HG02571 (cell line): ENCODE measurements around the gene SEMA3A.
"Not testable (repeated sequence)": the region's sequence is repeated elsewhere in the genome, so short reads cannot be mapped to it uniquely, and the experiment has no call there.

Experiments used
- ATAC-seq: cut with Tn5 transposase; IDR thresholded peaks from one replicate; pipeline ENCODE4 v1.9.1; 2021; ENCODE audit warnings: mild to moderate bottlenecking, moderate library complexity; ENCODE audit not compliant: unreplicated experiment

The SEMA3A gene

DNA sequence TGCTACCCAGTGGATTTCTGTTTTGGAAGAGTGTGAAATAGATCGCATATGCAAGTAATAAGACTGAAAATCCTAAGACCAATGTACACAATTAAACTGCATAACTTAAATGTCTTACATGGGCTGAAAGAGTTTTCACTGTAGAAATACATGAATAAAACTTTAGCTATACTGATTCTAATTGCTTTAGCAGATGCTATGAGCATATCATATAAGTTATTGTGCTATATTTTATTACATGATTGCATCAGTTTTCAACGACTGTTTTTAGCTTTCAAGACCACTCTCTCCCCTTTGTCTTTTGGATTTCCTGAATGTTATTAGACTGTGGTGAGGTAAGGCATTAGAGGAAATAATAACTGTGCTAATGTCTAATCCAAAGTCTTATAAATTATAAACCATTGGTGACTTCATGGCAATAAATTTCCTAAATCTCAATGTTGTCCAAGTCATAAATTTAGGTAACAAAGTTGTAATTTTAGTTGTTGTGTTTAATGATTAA is 124.5 kb downstream of the SEMA3A start:
- no peak for ATAC-seq

DNA sequence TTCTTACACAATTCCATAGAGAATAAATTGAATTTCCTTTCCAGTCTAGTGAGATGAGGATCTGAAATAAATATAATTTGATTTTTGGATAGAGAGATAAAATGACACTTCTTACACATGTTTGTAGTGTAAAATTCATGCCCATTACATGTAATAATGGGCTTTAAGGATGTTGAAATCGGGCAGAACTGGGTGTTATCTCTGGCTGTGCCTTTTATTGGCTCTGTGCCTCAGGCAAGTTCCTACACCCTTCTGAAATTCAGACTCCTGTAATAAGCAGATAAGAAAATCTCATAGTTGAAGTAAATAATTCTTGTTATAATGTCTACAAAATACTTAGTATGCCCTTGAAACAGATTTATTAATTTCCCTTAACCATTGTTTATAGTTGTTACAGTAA is 125.6 kb downstream of the SEMA3A start:
- no peak for ATAC-seq

DNA sequence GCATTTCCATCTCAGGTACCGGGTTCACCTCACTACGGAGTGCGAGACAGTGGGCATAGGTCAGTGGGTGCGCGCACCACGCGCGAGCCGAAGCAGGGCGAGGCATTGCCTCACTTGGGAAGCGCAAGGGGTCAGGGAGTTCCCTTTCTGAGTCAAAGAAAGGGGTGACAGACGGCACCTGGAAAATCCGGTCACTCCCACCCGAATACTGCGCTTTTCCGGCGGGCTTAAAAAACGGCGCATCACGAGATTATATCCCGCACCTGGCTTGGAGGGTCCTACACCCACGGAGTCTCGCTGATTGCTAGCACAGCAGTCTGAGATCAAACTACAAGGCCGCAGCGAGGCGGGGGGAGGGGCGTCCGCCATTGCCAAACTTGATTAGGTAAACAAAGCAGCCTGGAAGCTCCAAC is 132.1 kb downstream of the SEMA3A start:
- not testable (repeated sequence) for ATAC-seq

DNA sequence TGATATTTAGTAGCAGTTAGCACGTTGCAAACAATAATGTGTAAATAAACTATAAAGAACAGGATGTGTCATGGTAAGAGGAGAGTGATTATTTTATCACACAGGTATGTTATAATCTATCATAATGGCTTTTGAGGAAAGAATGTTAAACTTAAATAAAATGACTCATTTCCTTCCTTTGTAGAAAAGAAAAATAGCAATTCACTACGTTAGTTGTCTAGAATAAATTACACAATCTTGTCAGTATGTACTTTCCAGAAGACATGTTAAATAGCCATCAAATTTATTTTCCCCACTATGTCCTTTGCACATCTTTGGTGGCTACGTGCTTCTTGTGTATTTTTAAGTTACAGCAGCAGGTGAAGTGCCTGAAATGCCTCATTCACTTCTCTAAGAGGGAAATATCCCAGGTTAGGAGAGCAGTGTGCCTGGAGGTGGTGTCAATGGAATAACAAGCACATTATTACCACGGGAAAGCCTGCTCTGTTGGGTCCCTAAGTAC is 133.8 kb downstream of the SEMA3A start:
- no peak for ATAC-seq

DNA sequence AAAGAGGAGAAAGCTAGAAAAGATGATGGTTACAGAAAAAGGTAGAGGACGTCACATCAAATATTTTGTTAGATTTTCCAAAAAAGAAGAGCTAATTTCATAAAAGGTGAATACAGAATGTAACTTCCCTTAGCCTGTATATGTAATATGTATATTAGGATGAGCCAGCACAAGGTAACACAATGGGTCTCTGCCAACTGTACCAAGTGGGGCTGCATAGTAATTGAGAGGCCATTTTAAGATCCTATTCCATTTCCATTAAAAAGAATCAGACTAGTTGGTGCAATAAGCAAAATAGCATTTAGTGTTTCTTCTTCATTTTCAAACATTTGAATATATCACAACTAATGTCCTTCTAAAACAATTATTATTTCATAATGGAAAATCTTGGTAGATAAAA is 134.6 kb downstream of the SEMA3A start:
- no peak for ATAC-seq

DNA sequence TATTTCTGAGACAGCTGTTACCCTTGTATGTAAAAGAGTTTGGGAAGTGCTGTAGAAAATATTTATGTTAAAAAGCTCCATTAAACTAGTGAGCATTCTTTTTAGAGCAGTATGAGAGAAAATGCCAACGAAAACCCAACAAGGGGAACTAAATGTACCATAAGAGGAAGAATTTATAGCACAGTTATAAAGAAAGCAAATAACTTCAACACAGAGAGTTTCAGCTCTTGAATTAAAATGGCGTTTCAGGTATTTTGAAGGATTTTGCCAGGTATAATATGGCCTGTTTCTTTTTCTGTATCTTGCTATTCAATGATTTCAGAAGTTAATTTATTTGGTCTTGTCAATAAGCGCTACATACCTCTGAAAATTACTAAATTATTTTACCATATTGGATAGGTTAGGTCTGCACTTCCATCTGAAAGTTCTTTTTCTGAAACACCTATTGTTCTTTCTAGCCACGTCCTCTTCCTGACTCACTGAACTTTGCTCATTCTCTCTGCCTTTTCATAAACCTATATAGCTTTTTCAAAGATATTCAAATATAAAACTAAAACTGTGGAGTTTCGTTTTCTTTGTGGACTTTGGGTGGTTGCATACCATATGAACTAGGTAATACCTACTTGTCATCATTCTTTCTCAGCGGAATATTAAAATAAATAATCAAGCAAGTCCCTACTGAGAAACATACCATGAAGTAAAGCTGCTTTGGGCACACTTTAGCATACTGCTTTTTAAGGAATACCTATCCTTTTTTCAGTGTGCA is 136.1 kb downstream of the SEMA3A start:
- ATAC-seq: no peak

DNA sequence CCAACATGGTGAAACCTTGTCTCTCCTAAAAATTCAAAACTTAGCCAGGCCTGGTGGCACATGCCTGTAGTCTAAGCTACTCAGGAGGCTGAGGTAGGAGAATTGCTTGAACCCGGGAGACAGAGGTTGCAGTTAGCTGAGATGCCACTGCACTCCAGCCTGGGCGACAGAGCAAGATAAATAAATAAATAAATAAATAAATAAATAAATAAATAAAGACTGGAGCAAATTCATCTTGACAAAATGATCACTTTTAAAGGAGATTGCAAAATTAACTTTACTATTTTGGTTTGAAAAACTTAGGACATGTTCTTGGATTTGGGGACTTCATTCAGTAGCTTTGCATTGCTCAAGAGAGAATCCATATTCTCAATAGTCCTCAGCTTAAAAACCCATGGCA is 137.0 kb downstream of the SEMA3A start:
- ATAC-seq: no peak

DNA sequence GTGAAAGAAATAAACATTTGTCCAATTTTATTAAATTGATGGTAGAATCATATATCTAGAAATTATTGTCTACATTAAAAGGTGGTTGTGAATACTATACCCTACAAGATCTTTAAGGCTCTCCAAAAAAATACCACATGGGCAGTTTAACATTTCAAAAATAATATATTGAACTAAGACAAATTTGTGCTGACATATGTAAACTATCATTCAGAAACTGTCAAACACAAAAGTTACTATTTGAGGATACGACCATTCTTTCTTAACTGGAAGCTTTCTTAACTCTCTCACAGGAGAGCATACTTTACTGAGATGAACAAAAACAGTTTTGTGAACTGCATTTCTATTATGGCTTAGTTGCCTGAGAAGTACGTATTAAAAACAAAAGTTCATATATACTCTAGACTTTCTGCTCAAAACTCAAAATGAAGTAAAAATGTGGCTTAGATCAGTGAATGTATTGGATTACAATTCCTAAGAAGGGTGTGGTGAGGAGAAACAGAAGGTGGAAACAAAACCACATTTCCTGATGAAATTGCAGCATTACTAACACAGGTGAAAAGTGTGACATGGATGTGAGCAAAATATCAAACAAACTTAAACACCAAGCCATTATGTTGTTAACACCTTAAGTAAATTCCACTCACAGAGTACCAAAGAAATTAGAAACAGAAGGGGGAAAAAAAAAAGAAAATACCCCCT is 138.5 kb downstream of the SEMA3A start:
- ATAC-seq: no peak

DNA sequence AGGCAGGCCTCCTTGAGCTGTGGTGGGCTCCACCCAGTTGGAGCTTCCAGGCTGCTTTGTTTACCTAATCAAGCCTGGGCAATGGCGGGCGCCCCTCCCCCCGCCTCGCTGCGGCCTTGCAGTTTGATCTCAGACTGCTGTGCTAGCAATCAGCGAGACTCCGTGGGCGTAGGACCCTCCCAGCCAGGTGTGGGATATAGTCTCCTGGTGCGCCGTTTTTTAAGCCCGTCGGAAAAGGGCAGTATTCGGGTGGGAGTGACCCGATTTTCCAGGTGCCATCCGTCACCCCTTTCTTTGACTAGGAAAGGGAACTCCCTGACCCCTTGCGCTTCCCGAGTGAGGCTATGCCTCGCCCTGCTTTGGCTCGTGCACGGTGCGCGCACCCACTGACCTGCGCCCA is 139.4 kb downstream of the SEMA3A start:
- ATAC-seq: not testable (repeated sequence)

DNA sequence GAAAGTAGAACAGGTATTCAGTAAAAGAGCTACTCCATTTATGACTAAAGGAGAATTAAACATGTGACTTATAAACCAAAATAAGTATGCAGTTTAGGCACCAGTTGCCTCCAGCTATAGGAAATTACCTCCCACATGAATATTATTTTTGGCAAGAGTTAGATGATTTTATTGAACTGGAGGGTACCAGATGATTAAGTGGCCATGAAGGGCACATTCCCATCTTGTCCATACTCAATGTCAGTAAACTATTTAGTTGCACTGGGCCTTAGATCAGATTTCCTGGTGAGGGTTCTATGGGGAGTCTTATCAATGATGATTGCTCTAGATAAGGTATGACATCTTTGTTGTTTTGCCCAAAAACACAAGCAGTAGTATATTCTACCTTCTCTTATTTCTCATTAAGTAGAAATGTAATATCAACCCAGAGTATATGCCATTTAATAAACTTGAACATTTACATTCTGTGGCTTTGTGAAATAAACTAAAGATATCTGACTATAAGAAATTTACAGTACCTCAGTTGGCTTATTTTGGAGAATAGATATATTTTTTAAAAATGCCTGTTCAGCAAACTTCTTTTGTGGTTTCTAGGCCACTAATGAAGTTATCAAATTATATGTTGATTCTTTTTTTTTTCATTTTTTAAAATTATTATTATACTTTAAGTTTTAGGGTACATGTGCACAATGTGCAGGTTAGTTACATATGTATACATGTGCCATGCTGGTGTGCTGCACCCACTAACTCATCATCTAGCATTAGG is 145.3 kb downstream of the SEMA3A start:
- no peak for ATAC-seq

DNA sequence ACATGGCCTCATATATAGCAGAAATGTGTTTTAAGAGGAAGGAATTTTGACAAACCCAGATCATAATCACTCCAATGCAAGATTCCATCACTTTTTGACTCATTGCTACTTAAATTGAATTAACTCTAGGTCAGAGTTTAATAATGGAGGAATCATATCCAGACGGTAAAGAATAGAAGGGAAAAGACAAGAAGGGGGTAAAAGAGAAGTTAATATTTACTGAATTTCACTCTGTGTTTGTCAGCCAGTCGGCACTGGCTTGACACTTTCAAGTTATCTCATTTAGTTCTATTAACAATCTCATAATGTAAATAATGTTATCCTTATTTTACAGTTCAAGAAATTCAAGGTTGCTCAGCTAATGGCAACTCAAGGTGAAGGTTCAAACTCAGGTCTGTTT is 147.5 kb downstream of the SEMA3A start:
- no peak for ATAC-seq

DNA sequence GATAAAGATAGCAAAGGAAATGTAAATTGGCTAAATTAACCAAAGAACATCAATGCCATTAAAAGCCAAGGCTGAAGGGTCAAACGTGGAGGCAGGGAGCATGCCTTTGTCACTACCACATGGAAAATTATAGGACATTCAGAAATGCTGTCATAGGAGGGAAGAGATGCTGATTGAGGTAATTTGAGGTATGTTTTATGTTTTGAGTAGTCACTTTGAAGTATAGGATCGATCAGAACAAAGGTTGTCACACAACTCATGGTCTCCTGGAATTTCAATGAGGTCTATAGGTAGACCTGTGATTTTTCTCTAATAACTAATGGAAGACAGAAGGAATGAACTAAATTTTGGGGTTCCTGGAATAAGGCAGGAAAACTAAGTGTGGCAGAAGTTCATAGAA is 149.8 kb downstream of the SEMA3A start:
- no peak for ATAC-seq

DNA sequence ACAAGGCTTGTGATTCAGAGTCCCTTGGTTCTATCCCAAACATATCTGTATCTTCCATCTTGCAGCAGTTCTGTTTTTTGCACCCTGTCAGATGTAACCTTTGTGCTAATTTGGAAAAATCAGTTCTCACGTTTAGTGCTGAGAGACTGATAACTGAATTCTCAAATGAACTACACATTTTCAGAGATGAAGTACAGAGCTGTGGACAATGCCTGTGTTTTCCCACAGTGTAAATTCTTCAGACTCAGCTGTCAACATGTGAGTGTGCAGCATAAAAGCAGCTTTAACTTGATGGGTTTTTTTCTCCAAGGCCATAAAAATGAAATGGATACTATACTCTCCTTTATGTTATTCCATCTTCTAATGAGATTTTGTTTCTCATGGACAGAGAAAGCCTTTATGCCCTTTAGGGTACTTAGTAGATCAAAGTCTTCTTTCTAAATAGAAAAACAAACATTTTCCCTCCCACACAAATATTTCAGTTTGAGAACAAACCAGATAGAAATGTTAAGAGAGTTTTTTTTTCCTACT is 150.9 kb downstream of the SEMA3A start:
- no peak for ATAC-seq

DNA sequence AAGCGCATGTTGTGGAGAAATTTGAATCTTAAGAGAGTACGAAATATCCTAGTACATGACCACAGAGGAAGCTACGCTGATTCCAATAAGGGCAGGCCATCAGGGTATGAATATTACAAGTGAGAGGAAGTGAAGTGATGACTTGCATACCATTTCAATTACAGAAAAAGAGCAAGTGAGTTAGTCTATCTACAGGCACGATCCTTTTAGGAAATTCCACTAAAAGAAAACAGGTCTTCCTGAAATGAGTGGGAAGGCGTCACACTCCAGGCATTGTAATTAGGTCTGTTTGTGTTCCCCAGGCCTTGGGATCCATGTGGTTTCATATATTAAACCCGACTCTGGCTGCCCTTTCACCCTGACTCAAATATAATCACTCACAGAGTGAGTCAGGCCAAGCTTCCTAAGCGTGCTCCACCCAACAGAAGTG is 152.5 kb downstream of the SEMA3A start:
- no peak for ATAC-seq

DNA sequence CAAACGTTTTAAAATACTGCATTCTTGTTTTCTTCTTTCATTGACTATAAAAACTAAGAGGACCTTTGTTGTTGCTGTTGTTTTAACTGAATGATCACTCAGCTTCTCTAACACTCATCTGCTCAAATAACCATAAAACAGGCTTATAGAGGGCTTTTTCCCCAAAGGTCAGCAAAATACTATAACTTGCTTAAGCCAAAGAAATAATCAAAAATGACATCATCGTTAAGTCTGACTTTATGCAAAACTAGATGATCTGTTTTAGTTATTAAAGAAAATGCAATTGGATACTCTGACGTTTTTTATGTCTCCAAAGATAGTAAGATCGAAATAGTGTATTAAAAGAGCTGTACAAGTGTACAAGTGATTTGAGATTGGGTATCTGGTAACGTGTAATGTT is 152.9 kb downstream of the SEMA3A start:
- ATAC-seq: no peak

DNA sequence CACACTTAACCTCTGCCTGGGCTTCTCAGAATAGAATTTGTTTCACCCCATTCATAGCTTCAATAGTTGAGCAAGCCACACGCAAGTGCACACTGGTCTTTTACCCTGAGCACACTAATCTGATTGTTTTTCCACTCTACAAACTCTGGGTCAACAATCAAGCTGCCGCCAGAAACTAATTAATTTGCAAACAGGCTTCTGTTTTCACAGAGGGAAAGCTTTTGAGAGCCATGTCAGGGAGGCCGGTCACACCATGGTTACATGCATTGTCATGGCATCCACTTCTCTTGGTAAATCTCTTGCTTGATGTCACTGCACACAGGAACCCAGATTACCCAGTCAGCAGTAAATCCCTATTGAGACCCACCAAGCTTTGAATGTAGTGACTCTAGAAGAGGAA is 154.2 kb downstream of the SEMA3A start:
- ATAC-seq: no peak

DNA sequence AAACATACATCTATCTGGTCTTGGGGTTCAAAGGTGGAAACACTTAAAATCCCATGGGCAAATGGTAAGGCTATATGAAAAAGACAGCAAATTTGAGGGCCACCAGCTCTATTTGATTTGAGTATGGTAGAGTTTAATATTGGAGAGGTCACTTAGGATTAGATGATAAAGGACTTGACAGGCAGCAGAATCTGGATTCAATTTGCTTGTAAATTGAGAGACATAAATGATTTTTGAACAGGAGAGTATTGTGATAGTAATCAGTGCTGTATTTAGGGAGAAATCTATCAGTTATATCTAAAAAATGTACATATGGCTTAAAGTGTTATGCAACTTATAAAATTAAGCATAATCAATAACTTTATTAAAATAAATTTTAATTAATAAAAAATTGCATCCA is 155.2 kb downstream of the SEMA3A start:
- ATAC-seq: no peak

DNA sequence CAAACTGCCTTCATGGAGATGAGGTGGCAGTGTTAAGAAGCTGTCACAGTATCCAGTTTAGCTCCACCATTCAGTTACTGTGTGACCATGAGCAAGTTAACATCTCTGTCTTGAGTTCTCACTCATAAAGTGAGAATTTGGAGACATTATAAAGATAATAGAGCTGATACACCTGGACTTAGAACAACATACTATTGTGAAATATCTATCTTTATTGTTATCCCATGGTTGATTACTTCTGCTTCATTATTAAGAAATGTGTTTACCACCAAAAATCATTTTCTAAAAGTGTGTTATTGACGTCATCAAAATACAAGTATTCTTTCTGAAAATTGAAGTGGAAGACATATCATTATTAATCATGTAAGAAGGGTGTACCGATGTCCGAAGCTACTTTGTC is 166.9 kb downstream of the SEMA3A start:
- no peak for ATAC-seq

DNA sequence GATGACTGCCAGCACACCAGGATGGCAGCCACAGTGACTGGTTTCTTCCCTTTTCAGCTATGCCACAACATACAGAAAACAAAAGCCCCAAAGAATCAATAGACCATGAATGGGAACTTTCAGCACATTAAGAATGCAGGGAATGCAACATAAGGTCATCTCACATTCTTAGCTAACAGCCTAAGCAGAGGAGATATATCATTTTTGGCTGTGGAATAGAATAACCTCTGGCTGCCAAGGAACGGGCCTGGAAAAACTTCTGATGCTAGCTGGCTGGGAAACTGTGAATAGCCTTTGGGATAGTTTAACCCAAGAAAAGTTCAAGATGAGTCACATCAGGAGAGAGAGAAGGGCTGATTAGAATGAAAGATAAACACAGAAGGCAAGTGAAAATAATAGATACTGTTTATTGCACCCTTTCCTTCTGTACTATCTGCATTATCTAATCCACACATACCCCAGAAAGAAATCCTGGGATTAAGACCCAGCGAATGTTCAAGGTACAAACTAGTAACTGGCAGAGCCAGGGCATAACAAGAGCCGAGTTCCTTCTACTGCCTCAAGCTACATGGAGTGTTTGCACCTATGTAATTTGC is 169.2 kb downstream of the SEMA3A start:
- ATAC-seq: no peak

DNA sequence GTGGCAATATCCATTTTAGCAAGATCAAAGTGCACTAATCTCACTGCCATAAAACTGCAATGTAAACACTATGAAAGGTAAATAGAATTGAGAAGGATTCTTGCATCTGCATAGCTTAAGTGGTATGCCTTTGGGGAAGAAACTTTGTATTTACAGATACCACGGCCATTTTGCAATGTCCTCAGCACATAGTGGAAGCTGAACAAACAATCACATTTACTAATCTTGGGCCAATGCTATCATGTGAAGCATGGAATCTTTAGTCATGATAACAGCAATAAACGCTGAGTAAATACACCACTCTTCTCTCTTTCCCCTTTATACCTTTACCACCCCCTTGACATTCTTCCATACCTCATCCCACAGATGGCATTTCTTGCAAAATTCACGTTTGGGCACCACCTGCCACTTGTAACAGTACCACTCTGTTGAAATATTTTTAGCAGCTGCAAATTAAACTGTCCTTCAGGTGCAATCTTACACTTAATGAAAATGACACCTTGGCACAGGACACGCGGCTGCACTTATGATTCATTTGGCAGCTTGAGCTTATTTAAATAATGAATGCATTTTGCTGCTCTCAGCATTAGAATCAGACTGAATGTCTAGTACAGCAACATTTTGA is 171.8 kb downstream of the SEMA3A start:
- ATAC-seq: no peak
